ENCODE data around the gene OOSP1.

GRCh38 chr11:59931688-59932087 lies 6.5 kb upstream of the OOSP1 start:
- TF ChIP-seq POLR2AphosphoS5 (IDR thresholded peaks at IDR 0.05; ENCODE audit: low read depth, low read length) (no peak), POLR2A (IDR thresholded peaks at IDR 0.05; ENCODE audit: low read depth, low read length) (no peak), TAF1 (IDR thresholded peaks at IDR 0.05; ENCODE audit: low read depth, low read length) (no peak), PAX5 (IDR thresholded peaks at IDR 0.05; ENCODE audit: insufficient read depth, low read length, severe bottlenecking) (no peak), SPI1 (IDR thresholded peaks at IDR 0.05; ENCODE audit: low read depth, low read length) (no peak), POU2F2 (IDR thresholded peaks at IDR 0.05; ENCODE audit: low read depth, low read length) (no peak)

Measured in GM12891 (cell line).